H1 (cell line): Measurements from ENCODE around the gene ITGAE. TPM values are rescaled to one million over a fixed set of nuclear protein-coding genes. Genes with fewer than 3 reads are reported as not detected.

Experiments used
- BACH1 ChIP-seq: IDR thresholded peaks from 2 replicates; pipeline ENCODE4 v1.6.1; 2012; ENCODE audit warnings: low read length, improper control_type of control experiment
- CHD1 ChIP-seq: IDR thresholded peaks from 2 replicates; pipeline ENCODE4 v1.6.1; 2012; ENCODE audit warnings: low read depth, low read length, improper control_type of control experiment
- CHD2 ChIP-seq: IDR thresholded peaks from 2 replicates; pipeline ENCODE4 v1.6.1; 2012; ENCODE audit warnings: low read length, improper control_type of control experiment
- CTCF ChIP-seq, 3 experiments: IDR thresholded peaks; 1 replicate in 2 of 3; 2 replicates in 1 of 3; pipeline versions ENCODE4 v1.5.1 to v1.6.1; 2011; ENCODE audit warnings: low read length in 3 of 3, mild to moderate bottlenecking in 3 of 3, inconsistent platforms in 2 of 3, low read depth in 1 of 3, moderate library complexity in 1 of 3; ENCODE audit not compliant: insufficient read depth in 1 of 3; ENCODE audit errors: control extremely low read depth in 1 of 3
- JUND ChIP-seq: IDR thresholded peaks from 2 replicates; pipeline ENCODE4 v1.6.1; 2011; ENCODE audit warnings: mild to moderate bottlenecking, improper control_type of control experiment, low read length
- KDM4A ChIP-seq: IDR thresholded peaks from one replicate; pipeline ENCODE4 v1.7.1; 2012; ENCODE audit warnings: low read depth, mild to moderate bottlenecking, moderate library complexity, low read length, inconsistent platforms; ENCODE audit not compliant: severe bottlenecking
- MAFK ChIP-seq: IDR thresholded peaks from 2 replicates; pipeline ENCODE4 v1.6.1; 2012; ENCODE audit warnings: low read depth, mild to moderate bottlenecking, improper control_type of control experiment, low read length
- polyA plus RNA-seq, 7 experiments: library from polyadenylated mRNA; depleted of rRNA in 3 of 7; stranded (reverse) in 5 of 7; unstranded in 2 of 7; fragments of >200 nt in 5 of 7; fragments of 200-250 nt in 2 of 7; gene quantifications; 1 replicate in 5 of 7; 2 replicates in 1 of 7; 4 replicates in 1 of 7; pipeline versions ENCODE4 v1.2.1 to v1.2.3, GENCODE V29; 2011 to 2013; ENCODE audit warnings: missing spikeins in 2 of 7, mixed read lengths in 2 of 7
- total RNA-seq: library from RNA; stranded (reverse); fragmentation: NEBNext Ultra II Directional; extraction: Animal tissue kit (Norgen Biotek cat#: 25700); gene quantifications from 2 replicates; pipeline ENCODE4 v1.2.1, GENCODE V29; 2021
- TF ChIP-seq, protein P1 (sequence below): fragments of 300-600 bp; sonication (generic); IDR thresholded peaks from 2 replicates; pipeline ENCODE4 v1.7.1; 2012; ENCODE audit warnings: low read length, moderate library complexity, mild to moderate bottlenecking, inconsistent platforms; ENCODE audit not compliant: insufficient replicate concordance

The ITGAE gene
- total and polyA plus RNA-seq, 2 of the 8 experiments (the other 6 are each of a cell fraction or from before 2014, with no cell fraction given) = 23.2 to 43.1 TPM

DNA sequence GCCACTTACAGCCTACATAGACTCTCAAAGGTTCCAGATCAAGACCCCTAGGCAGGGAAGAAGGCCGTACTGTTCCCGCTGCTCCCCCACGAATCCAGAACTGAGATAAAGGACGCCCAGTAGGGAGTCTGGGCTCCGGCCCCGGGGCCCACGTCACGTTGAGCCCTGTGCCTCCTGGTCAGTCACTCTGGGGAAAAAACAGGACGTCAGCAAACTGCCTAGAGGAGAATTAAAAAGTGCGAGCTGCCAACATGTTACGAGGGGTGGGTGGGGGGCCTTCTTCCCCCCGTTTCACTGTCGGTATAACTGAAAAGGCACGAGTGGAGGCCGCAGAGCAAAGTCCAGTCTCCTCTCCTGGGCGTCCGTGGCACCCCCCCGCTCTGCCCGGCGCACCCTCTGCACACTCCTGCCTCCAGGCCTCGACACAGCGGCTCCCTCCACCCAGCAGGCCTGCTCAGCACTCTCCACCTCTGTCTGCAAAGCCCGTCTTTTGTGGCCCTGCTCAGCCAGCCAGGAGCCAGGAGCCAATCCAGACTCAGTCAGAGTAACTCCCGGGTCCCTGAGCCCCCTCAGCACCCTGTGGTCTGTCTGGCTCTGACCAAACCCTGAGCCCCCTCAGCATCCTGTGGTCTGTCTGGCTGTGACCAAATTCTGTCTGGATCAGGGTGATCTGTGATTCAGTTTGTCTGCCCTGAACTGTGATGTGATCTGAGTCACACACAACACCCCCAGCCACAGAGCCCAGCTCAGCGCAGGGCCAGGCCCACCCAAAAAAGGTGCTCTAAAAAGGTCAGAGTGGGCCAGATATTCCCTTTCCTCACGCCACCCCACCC is 6.2 kb downstream of the ITGAE start (continued):
- TF ChIP-seq, protein P1, sequence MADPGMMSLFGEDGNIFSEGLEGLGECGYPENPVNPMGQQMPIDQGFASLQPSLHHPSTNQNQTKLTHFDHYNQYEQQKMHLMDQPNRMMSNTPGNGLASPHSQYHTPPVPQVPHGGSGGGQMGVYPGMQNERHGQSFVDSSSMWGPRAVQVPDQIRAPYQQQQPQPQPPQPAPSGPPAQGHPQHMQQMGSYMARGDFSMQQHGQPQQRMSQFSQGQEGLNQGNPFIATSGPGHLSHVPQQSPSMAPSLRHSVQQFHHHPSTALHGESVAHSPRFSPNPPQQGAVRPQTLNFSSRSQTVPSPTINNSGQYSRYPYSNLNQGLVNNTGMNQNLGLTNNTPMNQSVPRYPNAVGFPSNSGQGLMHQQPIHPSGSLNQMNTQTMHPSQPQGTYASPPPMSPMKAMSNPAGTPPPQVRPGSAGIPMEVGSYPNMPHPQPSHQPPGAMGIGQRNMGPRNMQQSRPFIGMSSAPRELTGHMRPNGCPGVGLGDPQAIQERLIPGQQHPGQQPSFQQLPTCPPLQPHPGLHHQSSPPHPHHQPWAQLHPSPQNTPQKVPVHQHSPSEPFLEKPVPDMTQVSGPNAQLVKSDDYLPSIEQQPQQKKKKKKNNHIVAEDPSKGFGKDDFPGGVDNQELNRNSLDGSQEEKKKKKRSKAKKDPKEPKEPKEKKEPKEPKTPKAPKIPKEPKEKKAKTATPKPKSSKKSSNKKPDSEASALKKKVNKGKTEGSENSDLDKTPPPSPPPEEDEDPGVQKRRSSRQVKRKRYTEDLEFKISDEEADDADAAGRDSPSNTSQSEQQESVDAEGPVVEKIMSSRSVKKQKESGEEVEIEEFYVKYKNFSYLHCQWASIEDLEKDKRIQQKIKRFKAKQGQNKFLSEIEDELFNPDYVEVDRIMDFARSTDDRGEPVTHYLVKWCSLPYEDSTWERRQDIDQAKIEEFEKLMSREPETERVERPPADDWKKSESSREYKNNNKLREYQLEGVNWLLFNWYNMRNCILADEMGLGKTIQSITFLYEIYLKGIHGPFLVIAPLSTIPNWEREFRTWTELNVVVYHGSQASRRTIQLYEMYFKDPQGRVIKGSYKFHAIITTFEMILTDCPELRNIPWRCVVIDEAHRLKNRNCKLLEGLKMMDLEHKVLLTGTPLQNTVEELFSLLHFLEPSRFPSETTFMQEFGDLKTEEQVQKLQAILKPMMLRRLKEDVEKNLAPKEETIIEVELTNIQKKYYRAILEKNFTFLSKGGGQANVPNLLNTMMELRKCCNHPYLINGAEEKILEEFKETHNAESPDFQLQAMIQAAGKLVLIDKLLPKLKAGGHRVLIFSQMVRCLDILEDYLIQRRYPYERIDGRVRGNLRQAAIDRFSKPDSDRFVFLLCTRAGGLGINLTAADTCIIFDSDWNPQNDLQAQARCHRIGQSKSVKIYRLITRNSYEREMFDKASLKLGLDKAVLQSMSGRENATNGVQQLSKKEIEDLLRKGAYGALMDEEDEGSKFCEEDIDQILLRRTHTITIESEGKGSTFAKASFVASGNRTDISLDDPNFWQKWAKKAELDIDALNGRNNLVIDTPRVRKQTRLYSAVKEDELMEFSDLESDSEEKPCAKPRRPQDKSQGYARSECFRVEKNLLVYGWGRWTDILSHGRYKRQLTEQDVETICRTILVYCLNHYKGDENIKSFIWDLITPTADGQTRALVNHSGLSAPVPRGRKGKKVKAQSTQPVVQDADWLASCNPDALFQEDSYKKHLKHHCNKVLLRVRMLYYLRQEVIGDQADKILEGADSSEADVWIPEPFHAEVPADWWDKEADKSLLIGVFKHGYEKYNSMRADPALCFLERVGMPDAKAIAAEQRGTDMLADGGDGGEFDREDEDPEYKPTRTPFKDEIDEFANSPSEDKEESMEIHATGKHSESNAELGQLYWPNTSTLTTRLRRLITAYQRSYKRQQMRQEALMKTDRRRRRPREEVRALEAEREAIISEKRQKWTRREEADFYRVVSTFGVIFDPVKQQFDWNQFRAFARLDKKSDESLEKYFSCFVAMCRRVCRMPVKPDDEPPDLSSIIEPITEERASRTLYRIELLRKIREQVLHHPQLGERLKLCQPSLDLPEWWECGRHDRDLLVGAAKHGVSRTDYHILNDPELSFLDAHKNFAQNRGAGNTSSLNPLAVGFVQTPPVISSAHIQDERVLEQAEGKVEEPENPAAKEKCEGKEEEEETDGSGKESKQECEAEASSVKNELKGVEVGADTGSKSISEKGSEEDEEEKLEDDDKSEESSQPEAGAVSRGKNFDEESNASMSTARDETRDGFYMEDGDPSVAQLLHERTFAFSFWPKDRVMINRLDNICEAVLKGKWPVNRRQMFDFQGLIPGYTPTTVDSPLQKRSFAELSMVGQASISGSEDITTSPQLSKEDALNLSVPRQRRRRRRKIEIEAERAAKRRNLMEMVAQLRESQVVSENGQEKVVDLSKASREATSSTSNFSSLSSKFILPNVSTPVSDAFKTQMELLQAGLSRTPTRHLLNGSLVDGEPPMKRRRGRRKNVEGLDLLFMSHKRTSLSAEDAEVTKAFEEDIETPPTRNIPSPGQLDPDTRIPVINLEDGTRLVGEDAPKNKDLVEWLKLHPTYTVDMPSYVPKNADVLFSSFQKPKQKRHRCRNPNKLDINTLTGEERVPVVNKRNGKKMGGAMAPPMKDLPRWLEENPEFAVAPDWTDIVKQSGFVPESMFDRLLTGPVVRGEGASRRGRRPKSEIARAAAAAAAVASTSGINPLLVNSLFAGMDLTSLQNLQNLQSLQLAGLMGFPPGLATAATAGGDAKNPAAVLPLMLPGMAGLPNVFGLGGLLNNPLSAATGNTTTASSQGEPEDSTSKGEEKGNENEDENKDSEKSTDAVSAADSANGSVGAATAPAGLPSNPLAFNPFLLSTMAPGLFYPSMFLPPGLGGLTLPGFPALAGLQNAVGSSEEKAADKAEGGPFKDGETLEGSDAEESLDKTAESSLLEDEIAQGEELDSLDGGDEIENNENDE = no peak
- no peak for TF ChIP-seq KDM4A
- no peak for TF ChIP-seq CTCF (IDR thresholded peaks at IDR 0.05; ENCODE audit: control extremely low read depth in 1 of 3, insufficient read depth in 1 of 3, low read depth in 1 of 3, low read length in 3 of 3)
- no peak for TF ChIP-seq CHD2
- TF ChIP-seq JUND = no peak
- no peak for TF ChIP-seq BACH1
- no peak for TF ChIP-seq MAFK
- TF ChIP-seq CHD1 = no peak
